Measurements from ENCODE around the gene PNPLA5. TPM values are rescaled to one million over a fixed set of nuclear protein-coding genes. Genes with fewer than 3 reads are reported as not detected.

PNPLA5 gene
- total RNA-seq, 1 experiment from 2014 or later = not detected

GRCh38 chr22:43890901-43891331 lies 897 bp downstream of the PNPLA5 start:
- POLR2A ChIA-PET = no interaction called here
- CTCF ChIA-PET = no interaction called here
- no TSS peak for BruUV-seq (replicated peaks)

DNA sequence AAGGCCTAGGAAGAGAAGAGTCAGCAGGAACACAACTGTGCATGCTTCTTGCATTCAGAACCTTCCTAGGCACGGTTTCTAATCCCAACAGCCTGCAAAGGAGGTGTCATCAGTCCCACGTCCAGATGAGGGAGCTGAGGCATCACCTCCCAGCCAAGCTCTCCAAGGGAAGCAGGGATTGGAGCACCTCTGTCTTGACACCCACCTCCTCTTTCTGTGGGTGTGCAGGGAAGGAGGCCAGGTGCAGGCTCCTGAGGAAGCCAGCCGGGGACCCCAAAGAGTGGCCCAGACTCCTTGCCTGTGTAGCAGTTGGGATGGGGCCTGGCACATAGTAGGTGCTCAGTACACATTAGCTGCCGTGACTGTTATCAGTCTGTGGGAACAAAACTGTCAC lies 2.0 kb downstream of the PNPLA5 start:
- DNase-seq (ENCODE audit: low read depth, low spot score) (no peak), ATAC-seq (peak; percentile 46; the same call in 1 of the 2 replicates)
- in situ Hi-C loops (cut with HindIII; ENCODE audit: low pct_unique_long_range_greater_than_20kb, low sequenced_read_pairs) (no loop called here), intact Hi-C loops (cut with micrococcal nuclease; ENCODE audit: unreplicated experiment) (no loop called here)
- CTCF ChIA-PET = no interaction called here
- POLR2A ChIA-PET = no interaction called here
- Histone ChIP-seq H3K36me3 (ENCODE audit: control insufficient read depth, insufficient read depth, low read length) (no peaks in the 10 kb centered on the region), H3K27ac (ENCODE audit: low read length) (no peak overlapping the region), H3K4me3 (ENCODE audit: low read depth in 2 of 2, low read length in 2 of 2) (no peak overlapping the region), H3K9me3 (ENCODE audit: control insufficient read depth, insufficient read depth, low read depth, low read length) (no peaks in the 10 kb centered on the region), H3K4me1 (ENCODE audit: control insufficient read depth, insufficient read depth, low read length) (no peaks in the 10 kb centered on the region), H3K27me3 (ENCODE audit: control insufficient read depth, insufficient read depth, low read length) (no peaks in the 10 kb centered on the region; the same call in 1 of the 2 replicates)
- BruUV-seq (replicated peaks) = no TSS peak
- TF ChIP-seq, protein P1, sequence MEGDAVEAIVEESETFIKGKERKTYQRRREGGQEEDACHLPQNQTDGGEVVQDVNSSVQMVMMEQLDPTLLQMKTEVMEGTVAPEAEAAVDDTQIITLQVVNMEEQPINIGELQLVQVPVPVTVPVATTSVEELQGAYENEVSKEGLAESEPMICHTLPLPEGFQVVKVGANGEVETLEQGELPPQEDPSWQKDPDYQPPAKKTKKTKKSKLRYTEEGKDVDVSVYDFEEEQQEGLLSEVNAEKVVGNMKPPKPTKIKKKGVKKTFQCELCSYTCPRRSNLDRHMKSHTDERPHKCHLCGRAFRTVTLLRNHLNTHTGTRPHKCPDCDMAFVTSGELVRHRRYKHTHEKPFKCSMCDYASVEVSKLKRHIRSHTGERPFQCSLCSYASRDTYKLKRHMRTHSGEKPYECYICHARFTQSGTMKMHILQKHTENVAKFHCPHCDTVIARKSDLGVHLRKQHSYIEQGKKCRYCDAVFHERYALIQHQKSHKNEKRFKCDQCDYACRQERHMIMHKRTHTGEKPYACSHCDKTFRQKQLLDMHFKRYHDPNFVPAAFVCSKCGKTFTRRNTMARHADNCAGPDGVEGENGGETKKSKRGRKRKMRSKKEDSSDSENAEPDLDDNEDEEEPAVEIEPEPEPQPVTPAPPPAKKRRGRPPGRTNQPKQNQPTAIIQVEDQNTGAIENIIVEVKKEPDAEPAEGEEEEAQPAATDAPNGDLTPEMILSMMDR (IDR thresholded peaks at IDR 0.05) = no peak
- no peak for TF ChIP-seq TCF7L2 (IDR thresholded peaks at IDR 0.05; ENCODE audit: low read depth, low read length)
- TF ChIP-seq, protein P2, sequence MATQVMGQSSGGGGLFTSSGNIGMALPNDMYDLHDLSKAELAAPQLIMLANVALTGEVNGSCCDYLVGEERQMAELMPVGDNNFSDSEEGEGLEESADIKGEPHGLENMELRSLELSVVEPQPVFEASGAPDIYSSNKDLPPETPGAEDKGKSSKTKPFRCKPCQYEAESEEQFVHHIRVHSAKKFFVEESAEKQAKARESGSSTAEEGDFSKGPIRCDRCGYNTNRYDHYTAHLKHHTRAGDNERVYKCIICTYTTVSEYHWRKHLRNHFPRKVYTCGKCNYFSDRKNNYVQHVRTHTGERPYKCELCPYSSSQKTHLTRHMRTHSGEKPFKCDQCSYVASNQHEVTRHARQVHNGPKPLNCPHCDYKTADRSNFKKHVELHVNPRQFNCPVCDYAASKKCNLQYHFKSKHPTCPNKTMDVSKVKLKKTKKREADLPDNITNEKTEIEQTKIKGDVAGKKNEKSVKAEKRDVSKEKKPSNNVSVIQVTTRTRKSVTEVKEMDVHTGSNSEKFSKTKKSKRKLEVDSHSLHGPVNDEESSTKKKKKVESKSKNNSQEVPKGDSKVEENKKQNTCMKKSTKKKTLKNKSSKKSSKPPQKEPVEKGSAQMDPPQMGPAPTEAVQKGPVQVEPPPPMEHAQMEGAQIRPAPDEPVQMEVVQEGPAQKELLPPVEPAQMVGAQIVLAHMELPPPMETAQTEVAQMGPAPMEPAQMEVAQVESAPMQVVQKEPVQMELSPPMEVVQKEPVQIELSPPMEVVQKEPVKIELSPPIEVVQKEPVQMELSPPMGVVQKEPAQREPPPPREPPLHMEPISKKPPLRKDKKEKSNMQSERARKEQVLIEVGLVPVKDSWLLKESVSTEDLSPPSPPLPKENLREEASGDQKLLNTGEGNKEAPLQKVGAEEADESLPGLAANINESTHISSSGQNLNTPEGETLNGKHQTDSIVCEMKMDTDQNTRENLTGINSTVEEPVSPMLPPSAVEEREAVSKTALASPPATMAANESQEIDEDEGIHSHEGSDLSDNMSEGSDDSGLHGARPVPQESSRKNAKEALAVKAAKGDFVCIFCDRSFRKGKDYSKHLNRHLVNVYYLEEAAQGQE (IDR thresholded peaks at IDR 0.05; ENCODE audit: insufficient read depth in 1 of 2, low read depth in 2 of 2, low read length in 1 of 2) = no peak
- no peak for TF ChIP-seq SIN3A (IDR thresholded peaks at IDR 0.05; ENCODE audit: borderline replicate concordance, insufficient read depth, low read depth, low read length)
- TF ChIP-seq POLR2AphosphoS5 (IDR thresholded peaks at IDR 0.05; ENCODE audit: low read depth, low read length) = no peak

More at GRCh38 chr22:43890901-43891331, 897 bp downstream of the PNPLA5 start:
- Histone ChIP-seq H3K4me1 (ENCODE audit: control insufficient read depth, insufficient read depth, low read length) (no peaks in the 10 kb centered on the region), H3K27me3 (ENCODE audit: control insufficient read depth, insufficient read depth, low read length) (no peaks in the 10 kb centered on the region; the same call in 1 of the 2 replicates), H3K36me3 (ENCODE audit: control insufficient read depth, insufficient read depth, low read length) (no peaks in the 10 kb centered on the region), H3K4me3 (ENCODE audit: low read depth in 2 of 2, low read length in 2 of 2) (no peak overlapping the region), H3K9me3 (ENCODE audit: control insufficient read depth, insufficient read depth, low read depth, low read length) (no peaks in the 10 kb centered on the region), H3K27ac (ENCODE audit: low read length) (no peak overlapping the region)
- intact Hi-C loops (cut with micrococcal nuclease; ENCODE audit: unreplicated experiment) (no loop called here), in situ Hi-C loops (cut with HindIII; ENCODE audit: low pct_unique_long_range_greater_than_20kb, low sequenced_read_pairs) (no loop called here)
- 0 out of 2 replicates have a peak, but pooled peaks have one; percentile 22 for ATAC-seq
- TF ChIP-seq POLR2AphosphoS5 (IDR thresholded peaks at IDR 0.05; ENCODE audit: low read depth, low read length) (no peak), SIN3A (IDR thresholded peaks at IDR 0.05; ENCODE audit: borderline replicate concordance, insufficient read depth, low read depth, low read length) (no peak), TCF7L2 (IDR thresholded peaks at IDR 0.05; ENCODE audit: low read depth, low read length) (no peak)
- TF ChIP-seq, protein P1 (IDR thresholded peaks at IDR 0.05) = no peak
- TF ChIP-seq, protein P2 (IDR thresholded peaks at IDR 0.05; ENCODE audit: insufficient read depth in 1 of 2, low read depth in 2 of 2, low read length in 1 of 2) = no peak
- DNase-seq (ENCODE audit: low read depth, low spot score) = no peak

Measured in Panc1 (cell line).